Eye (tissue), 1 donor: ENCODE measurements around the gene UMPS.
"Not testable (repeated sequence)": the region's sequence is repeated elsewhere in the genome, so short reads cannot be mapped to it uniquely, and the experiment has no call there.

Source experiments
- DNase-seq: peaks from one replicate; pipeline ENCODE4 v3.0.0-alpha.2; 2015

UMPS gene

DNA sequence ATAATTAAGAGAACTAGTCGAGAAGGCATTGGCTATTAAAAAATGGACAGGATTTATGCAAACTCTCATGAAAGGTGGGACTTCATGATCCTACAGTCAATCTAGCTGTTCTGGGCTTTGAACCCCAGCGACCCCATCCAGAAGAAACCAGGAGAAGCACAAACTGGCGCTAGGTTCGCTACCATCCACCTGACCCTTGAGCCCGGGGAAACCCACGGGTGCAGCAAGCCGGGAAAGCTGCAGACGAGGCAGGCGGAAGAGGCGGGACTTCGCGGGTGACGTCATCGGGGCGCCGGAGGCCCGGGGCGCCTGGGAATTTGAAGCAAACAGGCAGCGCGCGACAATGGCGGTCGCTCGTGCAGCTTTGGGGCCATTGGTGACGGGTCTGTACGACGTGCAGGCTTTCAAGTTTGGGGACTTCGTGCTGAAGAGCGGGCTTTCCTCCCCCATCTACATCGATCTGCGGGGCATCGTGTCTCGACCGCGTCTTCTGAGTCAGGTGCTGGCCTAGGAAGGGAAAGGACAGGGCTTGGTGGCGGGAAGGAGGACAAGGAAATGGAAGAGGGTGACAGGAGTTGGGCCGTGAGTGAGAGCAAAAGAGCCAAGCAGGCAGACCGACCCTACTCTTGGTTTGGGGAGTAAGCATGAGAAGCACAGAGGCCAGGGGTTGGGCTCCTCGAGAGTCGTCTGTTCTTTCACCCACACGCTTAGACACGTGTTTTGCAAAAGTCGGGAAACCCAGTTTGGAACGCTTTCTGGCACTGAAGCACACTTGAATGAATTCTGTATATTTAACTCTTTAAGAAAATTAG lies at the start of gene UMPS:
TSS of gene UMPS (plus strand) at position 324 of the 812 bp plus-strand sequence. CDS start at position 344, 20 bp downstream.
- peak; percentile 97 for DNase-seq

DNA sequence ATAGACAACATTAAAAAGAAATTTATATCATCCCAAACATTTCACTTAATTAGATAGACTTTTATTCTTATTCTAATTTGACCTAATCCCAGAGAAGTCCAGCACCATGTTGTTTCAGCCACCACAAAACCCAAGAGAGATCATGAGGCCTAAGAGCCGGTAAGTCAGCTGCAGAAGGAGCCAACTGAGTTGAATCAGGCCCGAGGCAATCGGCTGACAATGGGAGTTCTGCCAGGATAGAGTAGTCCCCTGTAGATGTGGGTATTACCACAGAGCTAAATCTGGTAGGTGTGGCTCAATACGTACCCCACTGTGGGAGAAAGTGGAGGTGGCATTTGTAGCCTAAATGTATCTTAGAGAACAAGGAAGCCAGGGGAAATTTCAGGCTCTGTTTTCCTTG lies 49.7 kb upstream of the UMPS start:
- DNase-seq: no peak

DNA sequence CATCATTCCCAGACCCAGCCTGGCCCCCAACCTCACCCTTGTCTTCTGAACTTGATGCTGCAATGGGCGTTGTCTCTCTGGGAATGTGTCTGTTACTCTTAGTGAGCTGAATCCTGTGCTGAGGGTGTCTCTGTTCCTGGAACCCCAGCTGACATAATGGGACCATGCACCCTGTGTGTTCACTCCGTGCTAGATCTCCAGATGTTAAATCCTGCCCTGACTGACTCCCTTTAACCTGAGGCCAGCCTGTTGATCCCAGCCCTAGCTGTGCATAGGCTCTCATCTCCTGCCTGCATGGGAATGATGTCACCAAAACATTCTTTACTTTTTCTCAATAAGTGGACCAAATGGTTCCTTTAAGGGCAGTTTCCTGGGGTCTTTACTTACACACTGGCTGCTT lies 48.0 kb upstream of the UMPS start:
- no peak for DNase-seq

DNA sequence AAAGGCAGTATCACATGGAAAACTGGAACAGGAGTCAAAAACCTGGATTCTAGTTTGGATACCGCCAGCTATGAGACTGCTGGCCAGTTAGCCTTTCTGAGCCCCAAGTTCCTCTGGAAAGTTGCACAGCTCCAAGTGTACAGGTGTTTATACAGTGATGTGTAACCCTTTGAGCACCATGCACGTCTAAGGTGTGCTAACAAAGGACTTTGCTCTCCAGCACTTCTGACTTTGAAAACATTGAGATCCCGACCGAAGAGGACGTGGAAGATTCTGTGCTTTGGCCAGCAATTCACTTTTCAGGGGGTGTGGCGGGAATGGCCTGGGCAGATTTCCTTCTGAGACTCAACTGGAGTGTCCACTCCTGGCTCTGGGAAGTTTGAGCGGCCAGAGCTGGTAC lies 45.8 kb upstream of the UMPS start:
- DNase-seq: no peak

DNA sequence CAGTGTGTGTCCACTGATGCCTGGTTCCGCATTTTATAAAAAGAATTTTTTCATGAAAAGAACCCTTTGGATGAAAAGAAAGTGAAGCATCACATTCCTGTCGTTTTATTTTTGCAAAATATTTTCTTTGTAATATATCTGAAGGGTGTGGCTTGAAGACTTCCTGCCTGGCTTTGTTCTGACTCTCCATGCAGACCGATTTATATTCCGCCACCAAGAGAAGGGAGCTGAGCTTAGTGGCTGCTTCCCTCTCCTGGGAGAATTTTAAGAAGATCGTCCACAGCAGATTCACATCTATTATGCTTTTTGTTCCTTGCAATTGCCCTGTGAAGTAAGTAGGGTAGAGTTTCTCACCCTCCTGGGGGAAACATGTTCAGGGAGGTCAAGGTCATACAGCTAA lies 45.2 kb upstream of the UMPS start:
- no peak for DNase-seq

DNA sequence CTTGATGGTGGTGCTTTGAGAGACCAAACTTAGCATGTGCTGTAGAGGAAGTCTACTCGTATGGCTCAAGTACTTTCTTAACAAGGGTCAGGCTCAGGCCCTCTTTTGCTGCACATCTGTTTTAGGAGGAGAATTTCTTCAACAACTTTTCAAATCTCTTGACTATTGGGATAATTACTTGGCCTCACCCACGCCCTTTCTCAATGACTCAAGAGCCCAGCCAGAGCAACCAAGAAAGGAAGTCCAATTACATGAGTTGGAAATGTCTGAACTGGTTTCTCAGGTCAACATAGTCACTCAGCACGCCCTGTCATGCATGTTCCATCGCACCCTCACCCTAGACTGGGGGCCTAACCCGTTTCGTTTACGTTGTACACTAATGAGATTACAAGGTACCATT lies 44.8 kb upstream of the UMPS start:
- DNase-seq: peak; percentile 54

DNA sequence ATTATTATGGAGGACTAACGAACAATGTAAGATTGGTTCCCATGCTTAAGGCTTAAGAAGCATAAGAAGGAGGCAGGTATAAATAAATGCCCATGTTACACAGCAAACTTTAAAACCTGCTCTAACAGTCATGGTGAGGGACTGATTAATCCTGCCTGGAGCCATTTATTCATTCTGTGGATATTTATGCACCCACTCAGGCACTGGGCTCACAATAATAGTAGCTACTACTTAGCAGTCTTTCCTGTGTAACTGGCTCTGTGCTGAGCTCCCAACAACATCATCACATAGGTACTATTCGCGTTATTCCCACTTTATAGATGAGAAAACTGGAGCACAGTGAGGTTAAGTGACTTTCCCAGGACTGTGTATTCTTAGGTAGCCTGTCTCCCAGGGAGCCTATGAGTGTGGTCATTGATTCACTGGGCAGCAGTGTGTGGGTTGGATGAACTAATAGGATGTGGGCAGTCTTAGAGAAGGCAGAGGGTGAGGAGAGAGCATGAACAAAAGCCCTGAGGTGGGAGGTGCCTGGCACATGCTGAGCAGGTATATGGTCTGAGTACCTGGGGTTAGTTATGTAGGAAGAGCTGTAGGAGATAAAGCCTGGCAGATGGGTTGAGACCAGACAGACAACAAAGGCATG lies 44.1 kb upstream of the UMPS start:
- DNase-seq: peak; percentile 9

DNA sequence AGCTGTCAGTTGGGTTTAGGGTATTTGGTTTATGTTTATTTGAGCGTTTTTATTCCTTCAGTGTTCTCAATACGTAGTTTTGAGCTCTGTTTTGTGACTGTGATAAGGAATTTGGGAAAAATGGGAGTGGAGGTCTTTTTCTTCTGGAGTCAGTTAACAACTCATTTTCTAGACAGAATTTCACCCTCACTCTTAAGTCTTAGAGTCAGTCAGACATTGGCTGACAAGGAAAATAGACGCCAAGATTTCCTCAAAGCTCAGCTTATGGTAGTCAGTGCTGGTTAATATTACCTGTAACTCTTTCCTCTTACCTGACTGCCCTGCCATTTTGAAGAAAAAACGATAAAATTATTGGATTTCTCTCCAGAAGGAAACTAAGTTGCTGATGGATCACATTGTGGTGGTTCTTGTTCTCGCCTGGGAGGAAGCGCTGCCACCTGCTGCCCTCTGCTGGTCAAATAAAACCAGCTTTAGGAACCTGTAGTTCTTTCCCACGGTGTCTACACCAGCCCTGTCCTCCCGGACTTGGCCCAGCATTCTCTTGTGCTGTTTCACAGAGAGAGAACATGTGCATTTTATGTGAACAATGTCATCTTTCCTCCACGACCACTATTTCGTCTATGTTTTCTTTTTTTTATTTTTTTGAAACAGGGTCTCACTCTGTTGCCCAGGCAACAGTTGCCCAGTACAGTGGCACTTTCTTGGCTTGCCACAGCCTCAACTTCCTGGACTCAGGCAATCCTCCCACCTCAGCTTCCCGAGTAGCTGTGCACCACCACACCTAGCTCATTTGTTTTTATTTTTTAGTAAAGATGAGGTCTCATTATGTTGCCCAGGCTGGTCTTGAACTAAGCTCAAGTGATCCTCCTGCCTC lies 41.4 kb upstream of the UMPS start:
- peak; percentile 88 for DNase-seq

DNA sequence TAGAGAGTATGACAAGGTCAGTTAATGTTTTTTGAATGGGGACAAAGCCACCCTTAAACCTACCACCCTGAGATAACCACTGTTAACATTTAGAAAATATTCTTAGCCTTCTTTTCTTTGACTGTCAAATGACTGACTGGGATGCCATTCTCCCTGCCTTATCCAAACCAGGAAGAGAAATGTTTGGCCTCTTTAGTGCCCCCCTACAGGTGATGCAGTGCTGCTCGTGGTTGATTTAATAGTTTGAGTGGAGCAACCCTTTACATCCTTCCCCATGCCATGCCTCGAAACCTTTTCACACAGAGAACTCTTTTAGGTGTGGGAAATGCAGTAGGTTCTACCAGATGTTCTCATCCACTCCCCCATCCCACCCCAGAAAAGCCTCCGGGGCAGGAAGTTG lies 38.7 kb upstream of the UMPS start:
- no peak for DNase-seq

DNA sequence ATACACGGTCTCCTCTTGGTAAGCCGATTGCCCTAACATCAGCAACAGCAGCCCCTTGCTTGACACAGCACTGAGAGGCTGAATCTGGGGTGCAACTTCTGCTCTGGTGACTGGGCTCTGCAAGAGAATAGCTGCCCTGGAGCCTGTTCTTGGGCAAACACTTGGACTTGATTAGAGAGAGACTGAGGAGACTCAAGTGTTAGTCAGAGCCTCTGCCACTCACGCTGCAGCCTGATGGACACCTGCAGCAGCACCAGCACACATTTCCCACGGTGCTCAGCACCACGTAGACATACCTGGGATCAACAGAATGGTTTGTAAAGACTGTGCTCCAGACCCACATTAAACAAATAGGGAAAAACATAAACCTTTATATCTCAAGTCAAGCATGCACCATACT lies 35.8 kb upstream of the UMPS start:
- no peak for DNase-seq

DNA sequence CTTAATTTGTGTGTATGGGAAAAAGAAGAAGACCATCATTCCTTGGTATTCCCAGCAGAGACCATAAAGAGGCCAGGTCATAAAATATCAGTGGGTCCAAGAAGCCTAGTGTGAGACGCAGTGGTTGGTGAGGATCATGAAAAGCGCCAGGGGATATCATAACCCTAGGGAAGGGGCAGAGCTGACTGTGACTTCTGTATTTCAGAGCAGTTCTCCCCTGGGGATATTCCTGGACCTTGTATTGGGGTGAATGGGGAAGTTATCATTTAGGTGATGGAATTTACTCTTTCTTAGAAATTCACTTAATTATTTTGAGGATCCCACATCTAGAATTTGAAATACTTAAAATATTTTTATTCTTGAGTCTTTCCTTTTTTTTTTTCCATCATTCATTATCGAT lies 34.9 kb upstream of the UMPS start:
- DNase-seq: no peak

DNA sequence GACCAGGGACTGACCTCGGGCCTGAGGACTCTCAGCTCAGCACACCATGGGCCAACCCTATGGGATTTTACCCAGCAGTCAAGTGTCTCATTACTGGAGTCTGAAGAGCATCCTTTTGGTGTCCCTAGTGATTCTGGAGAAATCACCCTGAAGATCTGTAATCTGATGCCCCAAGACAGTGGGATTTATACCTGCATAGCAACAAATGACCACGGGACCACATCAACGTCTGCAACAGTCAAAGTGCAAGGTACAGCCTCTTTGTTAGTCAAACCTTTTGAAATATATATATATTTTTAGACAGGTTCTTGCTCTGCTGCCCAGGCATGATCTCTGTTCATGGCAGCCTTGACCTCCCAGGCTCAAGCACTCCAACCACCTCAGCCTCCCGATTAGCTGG lies 34.2 kb upstream of the UMPS start:
- DNase-seq: no peak

DNA sequence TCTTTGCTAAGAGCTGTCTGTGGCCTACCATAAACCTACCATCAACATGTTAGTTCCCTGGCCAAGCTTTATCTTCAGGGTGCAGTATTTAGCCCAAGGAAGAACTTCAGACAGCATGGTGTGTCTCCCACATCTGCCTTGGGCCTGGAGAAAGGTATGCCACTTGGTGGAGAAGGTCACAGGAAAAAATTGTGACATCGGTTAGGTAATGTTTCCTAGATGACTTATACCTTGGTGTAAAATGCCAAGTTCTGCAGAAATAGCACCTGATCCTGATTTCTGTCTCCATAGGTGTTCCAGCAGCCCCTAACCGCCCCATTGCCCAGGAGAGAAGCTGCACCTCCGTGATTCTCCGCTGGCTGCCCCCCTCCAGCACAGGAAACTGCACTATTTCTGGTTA lies 33.0 kb upstream of the UMPS start:
- DNase-seq: no peak

DNA sequence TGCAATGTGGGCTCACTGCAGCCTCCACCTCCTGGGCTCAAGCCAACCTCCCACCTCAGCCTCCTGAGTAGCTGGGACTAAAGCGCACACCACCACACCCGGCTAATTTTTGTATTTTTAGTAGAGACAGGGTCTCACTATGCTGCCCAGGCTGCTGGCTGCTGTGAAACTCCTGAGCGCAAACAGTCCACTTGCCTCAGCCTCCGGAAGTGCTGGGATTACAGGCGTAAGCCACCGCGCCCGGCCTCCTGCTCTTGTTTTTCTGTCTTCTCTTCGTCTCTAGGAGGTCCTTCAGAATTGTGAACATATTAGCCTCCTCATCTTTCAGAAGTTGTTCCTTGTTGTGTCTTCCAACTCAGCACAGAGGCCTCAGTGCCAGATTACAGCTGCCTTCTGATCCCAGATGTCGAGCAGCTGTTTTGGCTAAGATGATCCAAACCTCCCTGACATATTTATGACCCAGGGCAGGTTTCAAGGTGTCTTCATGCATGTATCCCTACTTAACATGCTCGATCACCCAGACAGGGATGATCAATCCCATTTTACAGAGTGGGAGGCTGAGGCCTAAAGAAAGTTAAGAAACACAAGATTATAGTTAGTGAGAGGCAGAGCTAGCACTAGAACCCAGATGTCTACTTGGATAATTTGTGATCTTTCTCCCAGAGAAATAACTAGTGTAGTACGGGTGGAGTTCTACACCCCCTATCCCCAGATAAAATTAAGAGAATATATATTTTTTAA lies 32.1 kb upstream of the UMPS start:
- no peak for DNase-seq

DNA sequence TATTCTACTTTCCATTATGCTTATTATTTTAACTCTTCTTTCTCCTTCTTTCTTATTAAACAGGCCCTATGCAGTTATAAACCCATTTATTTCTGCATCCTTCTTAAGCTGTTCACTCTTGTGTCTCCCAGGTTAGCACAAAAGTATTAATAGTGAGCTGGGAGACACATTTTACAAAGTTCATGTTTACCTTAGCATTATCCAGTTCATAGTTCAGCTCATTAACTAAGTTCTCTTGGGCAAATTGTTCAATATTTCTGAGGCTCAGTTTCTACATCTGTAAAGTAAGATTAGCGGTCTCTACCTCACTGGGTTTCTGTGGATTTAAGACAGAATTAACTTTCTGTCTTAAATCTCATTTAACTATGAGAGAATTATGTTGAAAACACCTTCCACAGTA lies 31.2 kb upstream of the UMPS start:
- no peak for DNase-seq

DNA sequence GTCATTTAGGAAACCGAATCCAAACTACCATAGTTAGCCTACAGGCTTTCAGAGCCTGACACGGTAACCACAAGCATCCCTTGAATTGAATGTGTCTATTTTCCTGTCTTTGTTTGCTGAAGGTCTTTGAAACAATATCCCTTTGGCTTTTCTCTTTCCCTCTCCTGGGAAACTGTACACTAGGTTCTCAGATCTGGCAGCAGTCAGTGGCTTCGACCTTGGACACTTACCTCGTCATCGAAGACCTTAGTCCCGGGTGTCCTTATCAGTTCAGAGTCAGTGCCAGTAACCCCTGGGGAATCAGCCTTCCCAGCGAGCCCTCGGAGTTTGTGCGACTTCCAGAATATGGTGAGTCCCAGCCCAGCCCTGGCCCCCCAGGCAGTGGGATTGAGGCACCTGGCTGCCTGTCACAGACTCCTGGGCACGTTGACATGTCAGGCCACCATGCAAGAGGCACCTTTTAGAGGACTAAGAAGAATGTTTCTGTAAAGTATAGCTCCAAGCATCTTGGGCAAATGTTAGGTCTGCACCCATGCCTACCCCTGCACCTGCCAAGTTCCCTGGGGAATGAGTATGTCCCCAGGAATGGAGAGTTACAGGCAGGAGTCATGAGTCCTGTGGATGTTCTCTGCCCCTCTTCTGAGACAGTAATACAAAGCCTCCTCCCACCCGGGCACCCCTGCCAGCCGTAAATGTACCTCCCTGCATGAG lies 30.4 kb upstream of the UMPS start:
- DNase-seq: no peak

DNA sequence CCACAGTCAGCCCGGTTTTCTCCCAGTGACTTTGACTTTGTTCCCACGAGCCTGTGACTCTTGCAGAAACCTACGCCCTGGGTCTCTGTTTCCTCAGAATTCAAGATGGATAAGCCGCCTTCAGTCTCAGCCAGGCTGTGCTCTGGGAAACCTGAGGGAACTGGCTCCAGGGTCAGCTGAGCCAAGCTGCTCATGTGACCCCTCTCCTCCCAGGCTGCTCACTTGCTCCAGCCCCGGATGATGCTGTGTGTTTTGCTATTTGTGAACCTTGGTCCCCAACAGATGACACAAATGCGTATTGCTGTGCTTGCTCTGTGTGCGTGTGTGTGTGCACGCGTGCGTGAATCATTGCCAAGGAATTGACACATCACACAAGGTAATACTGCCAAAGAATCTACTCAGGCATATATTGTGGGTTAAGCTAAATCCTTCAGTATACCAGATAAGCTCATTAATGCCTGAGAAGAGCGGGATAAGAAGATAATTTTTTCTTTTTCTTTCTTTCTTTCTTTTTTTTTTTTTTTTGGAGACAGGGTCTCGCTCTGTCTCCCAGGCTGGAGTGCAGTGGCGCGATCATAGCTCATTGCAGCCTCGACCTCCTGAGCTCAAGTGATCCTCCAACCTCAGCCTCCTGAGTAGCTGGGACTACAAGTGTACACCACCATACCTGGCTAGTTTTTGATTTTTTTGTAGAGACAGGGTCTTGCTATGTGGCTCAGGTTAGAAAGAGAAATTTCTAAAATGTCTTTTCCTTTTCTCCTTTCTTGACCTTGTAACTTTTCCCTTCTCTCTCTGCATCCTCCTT lies 29.2 kb upstream of the UMPS start:
- DNase-seq: peak; percentile 49

DNA sequence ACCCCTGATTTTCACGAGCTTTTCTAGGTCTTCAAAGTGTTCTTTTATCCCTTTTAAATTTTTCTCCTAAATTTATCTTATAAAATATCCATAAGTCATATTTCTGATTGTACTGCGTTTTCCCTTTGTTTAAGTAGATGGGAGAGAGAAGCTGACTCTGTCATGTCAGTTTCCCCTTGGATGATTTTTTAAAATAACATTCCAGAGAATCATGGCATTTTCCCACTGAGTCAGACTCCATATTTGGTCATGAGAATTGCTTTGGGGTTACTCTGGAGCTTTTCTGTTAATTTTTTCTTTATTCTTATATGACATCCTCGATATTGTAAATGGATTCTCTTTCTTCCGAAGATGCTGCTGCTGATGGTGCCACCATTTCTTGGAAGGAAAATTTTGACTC lies 28.6 kb upstream of the UMPS start:
- DNase-seq: peak; percentile 22

DNA sequence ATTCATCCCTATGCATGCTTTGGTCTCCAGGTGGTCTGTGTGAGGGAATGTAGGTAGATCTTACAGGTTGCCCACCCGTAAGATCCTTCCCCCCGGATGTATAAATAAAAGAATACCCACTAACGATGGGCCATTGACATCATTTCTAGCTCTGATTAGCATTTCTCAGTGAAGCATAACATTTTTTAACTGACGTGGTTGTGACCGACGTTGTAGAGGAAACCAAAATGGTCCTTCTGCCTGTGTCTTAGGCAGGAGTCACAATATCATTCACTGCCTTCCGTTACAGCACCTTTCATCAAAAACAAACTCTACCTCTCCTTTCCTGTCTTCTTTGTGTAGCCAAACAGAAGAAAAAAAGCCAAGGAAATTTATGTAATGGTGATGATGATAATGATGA lies 27.3 kb upstream of the UMPS start:
- DNase-seq: no peak

DNA sequence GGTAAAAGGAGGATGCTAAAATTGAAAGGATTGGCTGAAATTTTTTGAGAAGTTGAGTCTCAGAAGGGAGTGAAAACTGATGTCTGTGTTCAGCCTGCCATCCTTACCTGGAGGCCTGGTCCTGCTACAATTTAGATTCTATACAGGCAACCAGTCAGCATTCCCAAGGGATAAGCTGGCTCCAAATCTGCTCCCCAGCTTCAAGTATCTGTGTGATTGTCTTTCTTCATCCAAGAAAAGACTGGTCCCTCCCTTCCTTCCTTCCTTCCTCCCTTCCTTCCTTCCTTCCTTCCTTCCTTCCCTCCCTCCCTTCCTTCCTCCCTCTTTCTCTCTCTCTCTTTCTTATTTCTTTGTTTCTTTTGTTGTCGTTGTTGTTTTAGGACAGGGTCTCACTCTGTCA lies 24.7 kb upstream of the UMPS start:
- no peak for DNase-seq

DNA sequence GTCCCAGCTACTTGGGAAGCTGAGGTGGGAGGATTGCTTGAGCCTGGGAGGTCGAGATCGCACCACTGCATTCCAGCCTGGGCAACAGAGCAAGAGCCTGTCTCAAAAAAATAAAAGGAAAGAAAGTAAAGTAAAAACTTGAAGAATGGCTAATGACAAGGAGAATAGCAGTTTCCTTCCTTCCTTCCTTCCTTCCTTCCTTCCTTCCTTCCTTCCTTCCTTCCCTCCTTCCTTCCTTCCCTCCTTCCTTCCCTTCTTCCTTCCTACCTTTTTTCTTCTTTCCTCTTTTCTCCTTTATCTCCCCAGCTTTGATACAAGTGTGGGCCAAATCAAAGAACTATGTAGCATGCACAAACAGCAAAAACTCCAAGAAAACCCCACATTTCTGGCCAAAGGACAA lies 23.0 kb upstream of the UMPS start:
- DNase-seq: not testable (repeated sequence)
